ENCODE measurements around the gene AP4E1. TPM values are rescaled to one million over a fixed set of nuclear protein-coding genes. Genes with fewer than 3 reads are reported as not detected.

Gene AP4E1
- total and polyA plus RNA-seq, 2 of the 4 experiments (the other 2 are of a cell fraction) = 3.1 to 6.8 TPM

DNA sequence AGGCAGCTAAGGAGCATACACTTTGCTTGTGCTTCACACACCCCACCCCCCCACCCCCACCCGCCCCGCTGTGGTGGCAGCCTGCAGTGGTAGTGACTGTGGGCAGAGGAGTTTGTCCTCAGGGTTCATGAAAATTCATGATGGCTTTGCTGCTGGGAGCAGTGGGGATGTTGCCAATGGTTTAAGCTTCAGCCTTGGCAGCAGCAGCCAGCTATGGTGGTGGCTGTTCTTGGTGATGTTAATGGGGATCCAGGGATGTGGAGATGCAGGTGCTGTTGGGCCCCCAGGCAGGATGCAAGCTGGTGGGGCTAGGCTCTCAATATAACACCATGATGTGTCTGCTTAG lies 130.5 kb downstream of the AP4E1 start:
- H2AK9ac ChIP-seq (replicated peaks; ENCODE audit: low read depth, low read length, poor library complexity) = no peak overlapping the region
- H3K79me1 ChIP-seq (ENCODE audit: low read depth in 1 of 2, low read length in 2 of 2) = no peaks in the 10 kb centered on the region
- ChIA-PET POLR2A (ENCODE audit: unreplicated experiment) (no interaction called here), CTCF (no interaction called here)
- H3K27ac ChIP-seq (ENCODE audit: insufficient read depth, low read length) = no peak overlapping the region
- no peaks in the 10 kb centered on the region for H3K9me1 ChIP-seq (ENCODE audit: insufficient read depth, low read length)
- H3K4me2 ChIP-seq (ENCODE audit: low read depth, low read length) = no peak overlapping the region
- H4K8ac ChIP-seq (ENCODE audit: low read depth in 2 of 2, low read length in 2 of 2) = no peak overlapping the region
- no peaks in the 10 kb centered on the region for H3K27me3 ChIP-seq (ENCODE audit: control insufficient read depth, insufficient read depth, low read length)
- H2BK120ac ChIP-seq (ENCODE audit: low read depth, low read length) = no peak overlapping the region
- intact Hi-C loops (cut with micrococcal nuclease) = no loop called here
- DNase-seq (no peak), ATAC-seq (ENCODE audit: low read depth) (no peak)
- no peak overlapping the region for H2AFZ ChIP-seq (replicated peaks; ENCODE audit: low read length, poor library complexity)
- H2AK5ac ChIP-seq (ENCODE audit: low read depth, low read length) = no peak overlapping the region
- no TSS peak for BruUV-seq (replicated peaks)
- no peak overlapping the region for H4K5ac ChIP-seq (ENCODE audit: low read depth, low read length)
- no peak overlapping the region for H4K91ac ChIP-seq (ENCODE audit: insufficient read depth, low read depth, low read length)
- no peak overlapping the region for H3K18ac ChIP-seq (ENCODE audit: low read depth, low read length)
- no peak overlapping the region for H3K23ac ChIP-seq (ENCODE audit: low read depth, low read length)
- in situ Hi-C loops (cut with MboI; ENCODE audit: low sequenced_read_pairs) = no loop called here
- H3K14ac ChIP-seq (replicated peaks; ENCODE audit: low read depth, low read length) = no peak overlapping the region
- H3K4me1 ChIP-seq (ENCODE audit: control insufficient read depth, insufficient read depth, low read length) = no peaks in the 10 kb centered on the region
- no peak overlapping the region for H3K4ac ChIP-seq (ENCODE audit: low read depth, low read length)
- no peak overlapping the region for H2BK5ac ChIP-seq (ENCODE audit: low read depth, low read length, poor library complexity, severe bottlenecking)
- dilution Hi-C loops (cut with HindIII; ENCODE audit: low sequenced_read_pairs, unreplicated experiment) = no loop called here
- H3K56ac ChIP-seq (ENCODE audit: extremely low read depth, insufficient read depth, low read length) = no peak overlapping the region
- WGBS, 2 experiments (ENCODE audit: extremely low coverage in 2 of 2, insufficient read length in 1 of 2) = no CpG with 5 or more reads among the region's 2 CpGs
- H3K36me3 ChIP-seq (ENCODE audit: control insufficient read depth, insufficient read depth, low read length) = no peaks in the 10 kb centered on the region
- TF ChIP-seq RAD21 (IDR thresholded peaks at IDR 0.05; ENCODE audit: low read length) = no peak
- H2BK20ac ChIP-seq (ENCODE audit: low read depth, low read length) = no peak overlapping the region
- no peak overlapping the region for H2BK15ac ChIP-seq (ENCODE audit: low read depth, low read length)
- no peak overlapping the region for H3K9ac ChIP-seq (ENCODE audit: low read depth, low read length)
- H4K20me1 ChIP-seq (ENCODE audit: insufficient read depth, low read length) = no peaks in the 10 kb centered on the region
- H3K4me3 ChIP-seq (ENCODE audit: insufficient read depth, low read depth, low read length) = no peak overlapping the region
- H3K9me3 ChIP-seq (ENCODE audit: control insufficient read depth, insufficient read depth, low read length) = no peaks in the 10 kb centered on the region

All from IMR-90 (cell line).